Tibial nerve (tissue), 3 donors: Measurements from ENCODE around the gene ISM1.

ENCODE experiments used
- CTCF ChIP-seq, 5 experiments: fragments of 200-600 bp in 3 of 5; fragments of 450-650 bp in 2 of 5; sonication (generic) in 3 of 5; IDR thresholded peaks; one replicate each; pipeline ENCODE4 v1.5.1; 2016 to 2019; ENCODE audit warnings: antibody characterized with exemption in 5 of 5, mild to moderate bottlenecking in 3 of 5, moderate library complexity in 2 of 5
- POLR2A ChIP-seq, 2 donors: fragments of 450-650 bp; IDR thresholded peaks; one replicate each; pipeline ENCODE4 v1.6.1; 2017; ENCODE audit warnings: antibody characterized with exemption in 2 of 2, mild to moderate bottlenecking in 2 of 2, moderate library complexity in 2 of 2

GRCh38 chr20:13200767-13201500, 20.1 kb upstream of the ISM1 start:
- TF ChIP-seq POLR2A (IDR thresholded peaks at IDR 0.05) (no peak), CTCF (IDR thresholded peaks at IDR 0.05) (no peak)
